ENCODE measurements around the gene KRTAP5-9.

- no peak for TF ChIP-seq POLR2AphosphoS5 (IDR thresholded peaks at IDR 0.05; ENCODE audit: low read depth, low read length)
- no peak for TF ChIP-seq POLR2A (IDR thresholded peaks at IDR 0.05; ENCODE audit: low read depth, low read length)
- no peak for TF ChIP-seq PAX5 (IDR thresholded peaks at IDR 0.05; ENCODE audit: insufficient read depth, low read length, severe bottlenecking)
- no peak for TF ChIP-seq SPI1 (IDR thresholded peaks at IDR 0.05; ENCODE audit: low read depth, low read length)
- no peak for TF ChIP-seq TAF1 (IDR thresholded peaks at IDR 0.05; ENCODE audit: low read depth, low read length)
- no peak for TF ChIP-seq POU2F2 (IDR thresholded peaks at IDR 0.05; ENCODE audit: low read depth, low read length)
These were observed 514 bp downstream of the KRTAP5-9 start for GRCh38 chr11:71548716-71549151.
